ENCODE data around the gene GOLGA5. TPM values are rescaled to one million over a fixed set of nuclear protein-coding genes. Genes with fewer than 3 reads are reported as not detected.

GOLGA5 gene
- total RNA-seq, 4 donors from 2014 or later: 30.3 to 36.7 (median 33.7) TPM

DNA sequence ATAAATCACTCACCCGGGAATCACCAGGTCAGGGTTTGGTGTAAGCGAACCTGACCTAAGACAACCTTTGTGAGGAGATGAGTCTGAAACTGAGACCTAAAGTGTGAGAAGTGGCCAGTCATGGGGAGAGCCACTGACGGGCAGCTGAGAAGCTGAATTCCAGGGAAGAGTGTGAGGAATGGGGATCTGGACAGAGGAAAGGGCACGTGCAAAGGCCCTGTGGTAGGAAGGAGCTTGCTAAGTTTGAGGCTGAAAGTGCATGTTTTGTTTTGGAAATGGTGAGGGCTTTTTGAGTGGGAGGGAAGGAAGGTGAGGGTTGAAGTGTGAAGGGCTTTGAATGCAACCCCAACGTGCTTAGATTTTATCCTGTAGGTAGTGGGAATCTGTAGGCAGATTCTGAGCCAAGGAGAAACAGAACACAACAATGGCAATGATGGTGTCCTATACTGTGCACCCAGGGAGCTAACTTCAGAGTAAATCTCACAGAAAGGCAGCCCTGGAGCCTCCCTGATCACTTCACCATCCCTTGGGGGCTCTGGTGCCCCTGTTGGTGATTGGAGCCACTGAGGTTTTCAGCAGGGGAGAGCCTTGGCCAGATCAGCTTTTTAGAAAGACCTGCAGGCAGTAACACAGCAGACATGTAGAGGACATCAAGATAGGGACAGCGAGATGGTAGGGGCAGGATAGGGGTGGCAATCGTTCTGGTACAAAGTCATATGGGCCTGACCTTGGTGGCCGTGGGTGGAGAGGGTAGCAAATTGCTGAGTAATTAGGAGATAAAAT, 91.4 kb downstream of the GOLGA5 start:
- Histone ChIP-seq H3K27me3 (peaks cover 0 to 5% of the 10 kb centered on the region in 2 donors), H3K4me1 (no peaks in the 10 kb centered on the region), H3K4me3 (no peak overlapping the region), H3K9me3 (peaks cover 0 to 10% (median 0%) of the 10 kb centered on the region in 4 donors), H3K27ac (no peak overlapping the region), H3K36me3 (no peaks in the 10 kb centered on the region)
- no peak for DNase-seq (ENCODE audit: low spot score in 2 of 2)
- TF ChIP-seq, protein P1, sequence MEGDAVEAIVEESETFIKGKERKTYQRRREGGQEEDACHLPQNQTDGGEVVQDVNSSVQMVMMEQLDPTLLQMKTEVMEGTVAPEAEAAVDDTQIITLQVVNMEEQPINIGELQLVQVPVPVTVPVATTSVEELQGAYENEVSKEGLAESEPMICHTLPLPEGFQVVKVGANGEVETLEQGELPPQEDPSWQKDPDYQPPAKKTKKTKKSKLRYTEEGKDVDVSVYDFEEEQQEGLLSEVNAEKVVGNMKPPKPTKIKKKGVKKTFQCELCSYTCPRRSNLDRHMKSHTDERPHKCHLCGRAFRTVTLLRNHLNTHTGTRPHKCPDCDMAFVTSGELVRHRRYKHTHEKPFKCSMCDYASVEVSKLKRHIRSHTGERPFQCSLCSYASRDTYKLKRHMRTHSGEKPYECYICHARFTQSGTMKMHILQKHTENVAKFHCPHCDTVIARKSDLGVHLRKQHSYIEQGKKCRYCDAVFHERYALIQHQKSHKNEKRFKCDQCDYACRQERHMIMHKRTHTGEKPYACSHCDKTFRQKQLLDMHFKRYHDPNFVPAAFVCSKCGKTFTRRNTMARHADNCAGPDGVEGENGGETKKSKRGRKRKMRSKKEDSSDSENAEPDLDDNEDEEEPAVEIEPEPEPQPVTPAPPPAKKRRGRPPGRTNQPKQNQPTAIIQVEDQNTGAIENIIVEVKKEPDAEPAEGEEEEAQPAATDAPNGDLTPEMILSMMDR (IDR thresholded peaks at IDR 0.05): no peak
- 75 to 77% methylated on average over 8 of the region's 8 CpGs for WGBS, 2 donors

DNA sequence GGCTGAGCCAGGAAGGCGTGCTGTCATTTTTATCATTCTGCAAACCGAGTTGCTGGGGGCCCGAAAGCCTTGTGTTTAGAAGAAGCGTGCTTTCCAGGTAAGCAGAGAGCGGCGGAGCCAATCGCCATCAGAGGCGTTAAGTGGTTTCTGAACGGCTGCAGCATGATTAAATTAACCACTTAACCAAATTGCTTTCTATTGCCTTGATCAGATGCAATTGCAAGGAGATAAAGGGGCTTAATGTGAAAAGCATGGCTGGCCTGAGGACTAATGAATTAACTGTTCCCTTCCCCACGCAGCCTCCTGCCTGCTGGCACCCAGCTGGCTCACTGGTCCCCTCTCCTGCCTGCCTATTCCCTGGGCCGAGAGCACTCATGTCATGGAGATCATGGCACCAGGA, 92.2 kb downstream of the GOLGA5 start:
- TF ChIP-seq, protein P1 (IDR thresholded peaks at IDR 0.05): no peak
- no peak for TF ChIP-seq POLR2A (IDR thresholded peaks at IDR 0.05)
- no peak for TF ChIP-seq EP300 (IDR thresholded peaks at IDR 0.05)
- Histone ChIP-seq H3K36me3 (no peaks in the 10 kb centered on the region), H3K4me3 (no peak overlapping the region), H3K27me3 (no peaks in the 10 kb centered on the region), H3K27ac (no peak overlapping the region), H3K4me1 (no peaks in the 10 kb centered on the region), H3K9me3 (peaks cover 0 to 11% (median 0%) of the 10 kb centered on the region in 4 donors)
- no peak for DNase-seq (ENCODE audit: low spot score in 2 of 2)
- 36 to 51% methylated on average over 11 of the region's 11 CpGs for WGBS, 2 donors

DNA sequence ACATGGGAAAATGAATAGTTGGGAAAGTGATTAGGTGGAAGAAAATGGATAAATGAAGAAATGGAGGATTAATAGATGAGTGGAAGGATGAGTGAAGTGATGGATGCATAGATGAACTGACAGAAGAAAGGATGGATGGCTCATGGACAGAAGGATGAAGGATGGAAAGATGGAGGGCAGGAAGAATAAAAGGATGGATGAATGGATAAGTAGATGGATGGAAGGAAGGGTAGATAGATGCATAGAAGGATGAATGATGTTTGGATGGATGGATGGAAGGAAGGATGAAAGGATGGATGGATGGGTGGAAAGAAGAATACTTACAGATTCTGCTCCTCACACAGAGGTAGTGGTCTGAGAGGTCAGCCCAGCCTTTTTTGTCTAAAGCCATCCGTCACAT, 93.1 kb downstream of the GOLGA5 start:
- 84 to 89% methylated on average over 1 of the region's 1 CpG for WGBS, 2 donors

DNA sequence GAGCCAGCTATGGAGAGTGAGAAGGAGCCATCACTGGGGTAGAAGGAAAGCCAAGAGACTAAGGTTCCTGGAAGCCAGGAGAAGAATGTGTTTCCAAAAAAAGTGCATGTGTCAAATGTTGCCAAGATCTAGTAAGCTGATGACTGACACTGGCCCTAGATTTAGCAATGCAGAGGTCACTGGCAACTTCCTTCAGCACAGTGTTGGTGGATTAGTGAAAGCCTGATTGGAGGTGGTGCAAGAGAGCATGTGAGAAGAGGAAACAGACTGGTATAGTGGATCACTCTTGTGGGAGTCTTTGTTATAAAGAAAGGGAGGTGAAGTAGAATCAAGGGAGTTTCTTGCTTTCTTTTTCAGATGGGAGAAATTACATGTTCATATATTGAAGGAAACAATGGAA, 94.8 kb downstream of the GOLGA5 start:
- no peak for DNase-seq (ENCODE audit: low spot score in 2 of 2)
- Histone ChIP-seq H3K27ac (no peak overlapping the region), H3K4me3 (no peak overlapping the region), H3K9me3 (peaks cover 0 to 29% (median 0%) of the 10 kb centered on the region in 4 donors), H3K4me1 (no peaks in the 10 kb centered on the region), H3K36me3 (no peaks in the 10 kb centered on the region), H3K27me3 (no peaks in the 10 kb centered on the region)
- TF ChIP-seq POLR2A (IDR thresholded peaks at IDR 0.05) (no peak), EP300 (IDR thresholded peaks at IDR 0.05) (no peak)
- TF ChIP-seq, protein P1 (IDR thresholded peaks at IDR 0.05): no peak

More for the DNA sequence above, 93.1 kb downstream of the GOLGA5 start:
- Histone ChIP-seq H3K36me3 (no peaks in the 10 kb centered on the region), H3K9me3 (peaks cover 0 to 14% (median 0%) of the 10 kb centered on the region in 4 donors), H3K4me3 (no peak overlapping the region), H3K27ac (no peak overlapping the region), H3K27me3 (no peaks in the 10 kb centered on the region), H3K4me1 (no peaks in the 10 kb centered on the region)
- no peak for DNase-seq (ENCODE audit: low spot score in 2 of 2)
- no peak for TF ChIP-seq EP300 (IDR thresholded peaks at IDR 0.05)
- TF ChIP-seq, protein P1 (IDR thresholded peaks at IDR 0.05): no peak
- TF ChIP-seq POLR2A (IDR thresholded peaks at IDR 0.05): no peak

Other genes with a start within 250 kb of the GOLGA5 start
- gene LGMN, start 45.7 kb upstream of the GOLGA5 start, total RNA-seq: 10 to 100 TPM; 61.8 to 77.3 (median 72.6) TPM
- not detected for gene CHGA, start 128.8 kb downstream of the GOLGA5 start, total RNA-seq

Data from tibial nerve (tissue), 4 donors.